ENCODE measurements around the gene EPB41L4B.

EPB41L4B gene

GRCh38 chr9:109258481-109259302, 62.2 kb downstream of the EPB41L4B start:
- DNase-seq (ENCODE audit: insufficient read length) (no peak), FAIRE-seq (no peak)
- TF ChIP-seq TAF1 (IDR thresholded peaks at IDR 0.05; ENCODE audit: borderline replicate concordance, low read depth, low read length) = no peak
- TF ChIP-seq POLR2AphosphoS5 (IDR thresholded peaks at IDR 0.05; ENCODE audit: low read depth, low read length) = no peak
- TF ChIP-seq POLR2A (IDR thresholded peaks at IDR 0.05; ENCODE audit: low read depth, low read length) = no peak

- FAIRE-seq (no peak), DNase-seq (ENCODE audit: insufficient read length) (no peak)
- TF ChIP-seq POLR2AphosphoS5 (IDR thresholded peaks at IDR 0.05; ENCODE audit: low read depth, low read length) (no peak), POLR2A (IDR thresholded peaks at IDR 0.05; ENCODE audit: low read depth, low read length) (no peak), TAF1 (IDR thresholded peaks at IDR 0.05; ENCODE audit: borderline replicate concordance, low read depth, low read length) (no peak)
Measured at GRCh38 chr9:109256336-109256735, 64.5 kb downstream of the EPB41L4B start.

GRCh38 chr9:109255394-109255793, 65.5 kb downstream of the EPB41L4B start:
- DNase-seq (ENCODE audit: insufficient read length) (no peak), FAIRE-seq (no peak)
- TF ChIP-seq POLR2A (IDR thresholded peaks at IDR 0.05; ENCODE audit: low read depth, low read length) (no peak), POLR2AphosphoS5 (IDR thresholded peaks at IDR 0.05; ENCODE audit: low read depth, low read length) (no peak), TAF1 (IDR thresholded peaks at IDR 0.05; ENCODE audit: borderline replicate concordance, low read depth, low read length) (no peak)

- no peak for TF ChIP-seq TAF1 (IDR thresholded peaks at IDR 0.05; ENCODE audit: borderline replicate concordance, low read depth, low read length)
- no peak for TF ChIP-seq POLR2AphosphoS5 (IDR thresholded peaks at IDR 0.05; ENCODE audit: low read depth, low read length)
- TF ChIP-seq POLR2A (IDR thresholded peaks at IDR 0.05; ENCODE audit: low read depth, low read length) = no peak
- DNase-seq (ENCODE audit: insufficient read length) = no peak
- FAIRE-seq = no peak
Measured at GRCh38 chr9:109254317-109254716, 66.5 kb downstream of the EPB41L4B start.

- DNase-seq (ENCODE audit: insufficient read length) (no peak), FAIRE-seq (no peak)
- no peak for TF ChIP-seq POLR2AphosphoS5 (IDR thresholded peaks at IDR 0.05; ENCODE audit: low read depth, low read length)
Measured at GRCh38 chr9:109253637-109254284, 67.1 kb downstream of the EPB41L4B start.

- no peak for DNase-seq (ENCODE audit: insufficient read length)
- no peak for TF ChIP-seq POLR2A (IDR thresholded peaks at IDR 0.05; ENCODE audit: low read depth, low read length)
- no peak for TF ChIP-seq TAF1 (IDR thresholded peaks at IDR 0.05; ENCODE audit: borderline replicate concordance, low read depth, low read length)
- TF ChIP-seq POLR2AphosphoS5 (IDR thresholded peaks at IDR 0.05; ENCODE audit: low read depth, low read length) = no peak
- no peak for FAIRE-seq
Measured at GRCh38 chr9:109253241-109253636, 67.6 kb downstream of the EPB41L4B start.

- no peak for FAIRE-seq
- no peak for DNase-seq (ENCODE audit: insufficient read length)
- TF ChIP-seq TAF1 (IDR thresholded peaks at IDR 0.05; ENCODE audit: borderline replicate concordance, low read depth, low read length) (no peak), POLR2AphosphoS5 (IDR thresholded peaks at IDR 0.05; ENCODE audit: low read depth, low read length) (no peak), POLR2A (IDR thresholded peaks at IDR 0.05; ENCODE audit: low read depth, low read length) (no peak)
Measured at GRCh38 chr9:109252291-109252690, 68.6 kb downstream of the EPB41L4B start.

GRCh38 chr9:109251776-109252106, 69.1 kb downstream of the EPB41L4B start:
- TF ChIP-seq POLR2A (IDR thresholded peaks at IDR 0.05; ENCODE audit: low read depth, low read length) (no peak), POLR2AphosphoS5 (IDR thresholded peaks at IDR 0.05; ENCODE audit: low read depth, low read length) (no peak), TAF1 (IDR thresholded peaks at IDR 0.05; ENCODE audit: borderline replicate concordance, low read depth, low read length) (no peak)
- FAIRE-seq = no peak
- no peak for DNase-seq (ENCODE audit: insufficient read length)

- DNase-seq (ENCODE audit: insufficient read length) (no peak), FAIRE-seq (no peak)
- no peak for TF ChIP-seq POLR2AphosphoS5 (IDR thresholded peaks at IDR 0.05; ENCODE audit: low read depth, low read length)
- no peak for TF ChIP-seq POLR2A (IDR thresholded peaks at IDR 0.05; ENCODE audit: low read depth, low read length)
- no peak for TF ChIP-seq TAF1 (IDR thresholded peaks at IDR 0.05; ENCODE audit: borderline replicate concordance, low read depth, low read length)
Measured at GRCh38 chr9:109251080-109251775, 69.6 kb downstream of the EPB41L4B start.

GRCh38 chr9:109250771-109251079, 70.1 kb downstream of the EPB41L4B start:
- no peak for FAIRE-seq
- no peak for TF ChIP-seq POLR2A (IDR thresholded peaks at IDR 0.05; ENCODE audit: low read depth, low read length)
- TF ChIP-seq POLR2AphosphoS5 (IDR thresholded peaks at IDR 0.05; ENCODE audit: low read depth, low read length) = no peak
- TF ChIP-seq TAF1 (IDR thresholded peaks at IDR 0.05; ENCODE audit: borderline replicate concordance, low read depth, low read length) = no peak
- no peak for DNase-seq (ENCODE audit: insufficient read length)

- TF ChIP-seq TAF1 (IDR thresholded peaks at IDR 0.05; ENCODE audit: borderline replicate concordance, low read depth, low read length) = no peak
- no peak for TF ChIP-seq POLR2A (IDR thresholded peaks at IDR 0.05; ENCODE audit: low read depth, low read length)
- TF ChIP-seq POLR2AphosphoS5 (IDR thresholded peaks at IDR 0.05; ENCODE audit: low read depth, low read length) = no peak
- FAIRE-seq (no peak), DNase-seq (ENCODE audit: insufficient read length) (no peak)
Measured at GRCh38 chr9:109250311-109250741, 70.5 kb downstream of the EPB41L4B start.

- FAIRE-seq (no peak), DNase-seq (ENCODE audit: insufficient read length) (no peak)
- TF ChIP-seq POLR2A (IDR thresholded peaks at IDR 0.05; ENCODE audit: low read depth, low read length) (no peak), POLR2AphosphoS5 (IDR thresholded peaks at IDR 0.05; ENCODE audit: low read depth, low read length) (no peak), TAF1 (IDR thresholded peaks at IDR 0.05; ENCODE audit: borderline replicate concordance, low read depth, low read length) (no peak)
Measured at GRCh38 chr9:109249615-109250014, 71.2 kb downstream of the EPB41L4B start.
